Bronchial epithelial cell (primary cell): ENCODE data around the gene DAGLA. TPM values are rescaled to one million over a fixed set of nuclear protein-coding genes. Genes with fewer than 3 reads are reported as not detected.

Experiments used
- DNase-seq: peaks from one replicate; pipeline ENCODE4 v3.0.0-alpha.2; 2010; ENCODE audit warnings: low read depth
- FAIRE-seq: peaks from 2 replicates; lab custom pipeline; 2011; peaks lifted over from hg19 to GRCh38; lab: Jason Lieb, UNC
- H3K27me3 ChIP-seq: 2 replicates; pipeline ENCODE4 v1.5.1; 2011; ENCODE audit warnings: low read length; ENCODE audit not compliant: control insufficient read depth, insufficient read depth
- H3K36me3 ChIP-seq: 2 replicates; pipeline ENCODE4 v1.5.1; 2011; ENCODE audit warnings: low read length; ENCODE audit not compliant: control insufficient read depth, insufficient read depth
- H3K4me3 ChIP-seq: 2 replicates; pipeline ENCODE4 v1.5.1; 2011; ENCODE audit warnings: mild to moderate bottlenecking, low read depth, low read length, control low read depth
- total RNA-seq: library from RNA; depleted of rRNA; stranded (reverse); fragments of >200 nt; gene quantifications from 2 replicates; pipeline ENCODE4 v1.2.1, GENCODE V29; 2014
- TF ChIP-seq, protein P1 (sequence below): IDR thresholded peaks from 2 replicates; pipeline ENCODE4 v1.5.1; 2011; ENCODE audit warnings: mild to moderate bottlenecking, moderate library complexity, low read length, control low read depth, inconsistent platforms; ENCODE audit not compliant: insufficient read depth, severe bottlenecking

DAGLA gene
- total RNA-seq, 1 donor from 2014 or later, result under 0.01 TPM

- H3K4me3 ChIP-seq, result no peak overlapping the region
- H3K36me3 ChIP-seq, result no peaks in the 10 kb centered on the region
- peaks cover 8% of the 10 kb centered on the region for H3K27me3 ChIP-seq
- FAIRE-seq, result peak; percentile 97
- no peak for DNase-seq
- TF ChIP-seq, protein P1, sequence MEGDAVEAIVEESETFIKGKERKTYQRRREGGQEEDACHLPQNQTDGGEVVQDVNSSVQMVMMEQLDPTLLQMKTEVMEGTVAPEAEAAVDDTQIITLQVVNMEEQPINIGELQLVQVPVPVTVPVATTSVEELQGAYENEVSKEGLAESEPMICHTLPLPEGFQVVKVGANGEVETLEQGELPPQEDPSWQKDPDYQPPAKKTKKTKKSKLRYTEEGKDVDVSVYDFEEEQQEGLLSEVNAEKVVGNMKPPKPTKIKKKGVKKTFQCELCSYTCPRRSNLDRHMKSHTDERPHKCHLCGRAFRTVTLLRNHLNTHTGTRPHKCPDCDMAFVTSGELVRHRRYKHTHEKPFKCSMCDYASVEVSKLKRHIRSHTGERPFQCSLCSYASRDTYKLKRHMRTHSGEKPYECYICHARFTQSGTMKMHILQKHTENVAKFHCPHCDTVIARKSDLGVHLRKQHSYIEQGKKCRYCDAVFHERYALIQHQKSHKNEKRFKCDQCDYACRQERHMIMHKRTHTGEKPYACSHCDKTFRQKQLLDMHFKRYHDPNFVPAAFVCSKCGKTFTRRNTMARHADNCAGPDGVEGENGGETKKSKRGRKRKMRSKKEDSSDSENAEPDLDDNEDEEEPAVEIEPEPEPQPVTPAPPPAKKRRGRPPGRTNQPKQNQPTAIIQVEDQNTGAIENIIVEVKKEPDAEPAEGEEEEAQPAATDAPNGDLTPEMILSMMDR, result no peak
Observed at GRCh38 chr11:61714916-61715315, 34.7 kb downstream of the DAGLA start.

- no peak overlapping the region for H3K4me3 ChIP-seq
- FAIRE-seq, result no peak
- DNase-seq, result no peak
- H3K27me3 ChIP-seq, result peaks cover 8% of the 10 kb centered on the region
- H3K36me3 ChIP-seq, result no peaks in the 10 kb centered on the region
- TF ChIP-seq, protein P1, result no peak
Observed at GRCh38 chr11:61715867-61716266, 35.7 kb downstream of the DAGLA start.

GRCh38 chr11:61716478-61717285 lies 36.5 kb downstream of the DAGLA start:
- TF ChIP-seq, protein P1, result no peak
- no peak for DNase-seq
- H3K27me3 ChIP-seq, result peaks cover 8% of the 10 kb centered on the region
- no peak for FAIRE-seq
- H3K4me3 ChIP-seq, result no peak overlapping the region
- no peaks in the 10 kb centered on the region for H3K36me3 ChIP-seq

- DNase-seq (no peak), FAIRE-seq (no peak)
- Histone ChIP-seq H3K4me3 (no peak overlapping the region), H3K36me3 (no peaks in the 10 kb centered on the region), H3K27me3 (peaks cover 8% of the 10 kb centered on the region)
- TF ChIP-seq, protein P1, result no peak
Observed at GRCh38 chr11:61717286-61718033, 37.3 kb downstream of the DAGLA start.

DNA sequence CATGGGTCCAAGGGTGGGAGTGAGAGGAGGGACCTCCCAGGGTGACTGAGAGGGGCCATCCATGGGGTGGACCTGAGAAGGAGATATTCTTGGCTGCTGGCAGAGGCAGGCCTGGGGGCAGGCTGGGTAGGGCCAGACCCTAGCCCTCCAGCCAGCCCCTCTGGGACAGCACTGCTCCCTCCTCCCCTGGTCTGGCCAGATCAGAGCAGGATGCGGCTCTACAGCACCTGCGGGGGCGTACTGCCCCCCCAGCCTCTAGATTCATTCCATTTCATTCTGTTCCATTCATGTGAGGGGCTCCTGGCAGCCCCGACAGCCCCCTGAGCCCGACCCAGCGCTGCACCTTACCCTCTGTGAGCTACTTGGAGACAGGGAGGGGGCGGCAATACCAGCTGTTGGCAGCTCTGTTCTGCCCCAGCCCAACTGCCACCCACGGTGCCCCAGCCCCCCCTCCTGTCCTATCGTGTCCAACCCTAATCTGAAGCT lies 37.9 kb downstream of the DAGLA start:
- TF ChIP-seq, protein P1, result no peak
- H3K36me3 ChIP-seq, result no peaks in the 10 kb centered on the region
- H3K27me3 ChIP-seq, result peaks cover 8% of the 10 kb centered on the region
- FAIRE-seq (no peak), DNase-seq (no peak)
- peak overlapping the region; percentile 19 for H3K4me3 ChIP-seq
